IMR-90 (cell line): Measurements from ENCODE around the gene LRRC39. TPM values are rescaled to one million over a fixed set of nuclear protein-coding genes. Genes with fewer than 3 reads are reported as not detected.

ENCODE experiments used
- ATAC-seq: fragments of 200-7000 bp; cut with Tn5 transposase; 2 replicates; pipeline ENCODE4 v1.9.1; 2020; ENCODE audit warnings: low read depth, mild to moderate bottlenecking, moderate library complexity
- Bru-seq: library from RNA; stranded (reverse); fragments of 400-500 nt; gene quantifications from one replicate; lab custom pipeline; 2021; lab: Mats Ljungman, UMichigan
- BruChase-seq, 2 experiments: library from RNA; stranded (reverse); fragments of 400-500 nt; gene quantifications; one replicate each; lab custom pipeline; 2021; lab: Mats Ljungman, UMichigan
- BruUV-seq: library from RNA; stranded (reverse); fragments of 400-500 nt; replicated peaks from 2 replicates; lab custom pipeline; 2021; lab: Mats Ljungman, UMichigan
- CTCF ChIA-PET: fragments of 300-600 bp; formaldehyde crosslinking; extraction: SDS; loops from one replicate; lab custom pipeline; 2021; ENCODE audit warnings: antibody characterized with exemption; lab: Yijun Ruan, JAX
- POLR2A ChIA-PET: fragments of 300-600 bp; sonication (Branson Sonifier 250); formaldehyde crosslinking; loops from one replicate; lab custom pipeline; 2022; ENCODE audit warnings: antibody characterized with exemption; ENCODE audit not compliant: unreplicated experiment; lab: Charles Lee
- DNase-seq: peaks from one replicate; pipeline ENCODE4 v3.0.0; 2013
- H2AFZ ChIP-seq: replicated peaks from 2 replicates; pipeline ENCODE3; 2013; ENCODE audit warnings: low read length, mild to moderate bottlenecking; ENCODE audit not compliant: poor library complexity
- H2AK5ac ChIP-seq: 2 replicates; pipeline ENCODE4 v1.6.1; 2013; ENCODE audit warnings: low read depth, low read length, inconsistent platforms
- H2AK9ac ChIP-seq: replicated peaks from 2 replicates; pipeline ENCODE3; 2013; ENCODE audit warnings: mild to moderate bottlenecking, low read depth, low read length, moderate library complexity; ENCODE audit not compliant: poor library complexity
- H2BK120ac ChIP-seq: 2 replicates; pipeline ENCODE4 v1.6.1; 2013; ENCODE audit warnings: low read depth, low read length, inconsistent platforms
- H2BK15ac ChIP-seq: 3 replicates; pipeline ENCODE4 v1.6.1; 2013; ENCODE audit warnings: low read depth, low read length, inconsistent platforms
- H2BK20ac ChIP-seq: 2 replicates; pipeline ENCODE4 v1.6.1; 2013; ENCODE audit warnings: low read depth, mild to moderate bottlenecking, inconsistent platforms, low read length, moderate library complexity
- H2BK5ac ChIP-seq: 2 replicates; pipeline ENCODE4 v1.6.1; 2013; ENCODE audit warnings: mild to moderate bottlenecking, low read depth, low read length, inconsistent platforms; ENCODE audit not compliant: poor library complexity, severe bottlenecking
- H3K14ac ChIP-seq: replicated peaks from 2 replicates; pipeline ENCODE4 v1.6.1; 2013; ENCODE audit warnings: low read depth, low read length, inconsistent platforms
- H3K18ac ChIP-seq: 2 replicates; pipeline ENCODE4 v1.6.1; 2013; ENCODE audit warnings: low read depth, low read length, control low read depth
- H3K23ac ChIP-seq: 2 replicates; pipeline ENCODE4 v1.6.1; 2013; ENCODE audit warnings: low read depth, low read length, inconsistent platforms
- H3K27ac ChIP-seq: 2 replicates; pipeline ENCODE4 v1.5.1; 2013; ENCODE audit warnings: mild to moderate bottlenecking, control low read depth, low read length; ENCODE audit not compliant: insufficient read depth
- H3K27me3 ChIP-seq: 2 replicates; pipeline ENCODE4 v1.6.1; 2013; ENCODE audit warnings: low read length; ENCODE audit not compliant: control insufficient read depth, insufficient read depth
- H3K36me3 ChIP-seq: 2 replicates; pipeline ENCODE4 v1.6.1; 2013; ENCODE audit warnings: low read length, mixed read lengths; ENCODE audit not compliant: control insufficient read depth, insufficient read depth
- H3K4ac ChIP-seq: 2 replicates; pipeline ENCODE4 v1.6.1; 2013; ENCODE audit warnings: low read depth, low read length, inconsistent platforms
- H3K4me1 ChIP-seq: 2 replicates; pipeline ENCODE4 v1.6.1; 2013; ENCODE audit warnings: low read length, mixed read lengths; ENCODE audit not compliant: control insufficient read depth, insufficient read depth
- H3K4me2 ChIP-seq: 2 replicates; pipeline ENCODE4 v1.6.1; 2013; ENCODE audit warnings: low read depth, mild to moderate bottlenecking, control low read depth, low read length, moderate library complexity
- H3K4me3 ChIP-seq: 2 replicates; pipeline ENCODE4 v1.5.1; 2013; ENCODE audit warnings: low read depth, mild to moderate bottlenecking, control low read depth, low read length, moderate library complexity; ENCODE audit not compliant: insufficient read depth
- H3K56ac ChIP-seq: 2 replicates; pipeline ENCODE4 v1.6.1; 2013; ENCODE audit warnings: low read length, inconsistent platforms; ENCODE audit not compliant: insufficient read depth; ENCODE audit errors: extremely low read depth
- H3K79me1 ChIP-seq, 2 experiments: 2 replicates each; pipeline ENCODE4 v1.6.1; 2013; ENCODE audit warnings: low read length in 2 of 2, inconsistent platforms in 1 of 2, low read depth in 1 of 2
- H3K9ac ChIP-seq: 2 replicates; pipeline ENCODE4 v1.6.1; 2013; ENCODE audit warnings: low read depth, low read length, control low read depth
- H3K9me1 ChIP-seq: 2 replicates; pipeline ENCODE4 v1.6.1; 2013; ENCODE audit warnings: low read length, inconsistent platforms; ENCODE audit not compliant: insufficient read depth
- H3K9me3 ChIP-seq: 2 replicates; pipeline ENCODE4 v1.6.1; 2013; ENCODE audit warnings: low read length; ENCODE audit not compliant: control insufficient read depth, insufficient read depth
- H4K20me1 ChIP-seq: 2 replicates; pipeline ENCODE4 v1.6.1; 2013; ENCODE audit warnings: low read length, inconsistent platforms; ENCODE audit not compliant: insufficient read depth
- H4K5ac ChIP-seq: 2 replicates; pipeline ENCODE4 v1.6.1; 2013; ENCODE audit warnings: mild to moderate bottlenecking, low read depth, low read length, control low read depth
- H4K8ac ChIP-seq, 2 experiments: 2 replicates each; pipeline ENCODE4 v1.6.1; 2013; ENCODE audit warnings: low read depth in 2 of 2, low read length in 2 of 2, control low read depth in 1 of 2, inconsistent platforms in 1 of 2
- H4K91ac ChIP-seq: 2 replicates; pipeline ENCODE4 v1.6.1; 2013; ENCODE audit warnings: low read depth, low read length, inconsistent platforms; ENCODE audit not compliant: insufficient read depth
- BHLHE40 ChIP-seq: fragments of 150-350 bp; IDR thresholded peaks from 2 replicates; pipeline ENCODE4 v1.6.1; 2016; ENCODE audit warnings: mild to moderate bottlenecking, low read depth, low read length
- CEBPB ChIP-seq: IDR thresholded peaks from 2 replicates; pipeline ENCODE4 v1.6.1; 2012; ENCODE audit warnings: low read depth, low read length, improper control_type of control experiment
- CHD1 ChIP-seq: IDR thresholded peaks from 2 replicates; pipeline ENCODE4 v1.6.1; 2012; ENCODE audit warnings: low read depth, low read length, improper control_type of control experiment
- FOS ChIP-seq: fragments of 150-350 bp; IDR thresholded peaks from 2 replicates; pipeline ENCODE4 v1.6.1; 2016; ENCODE audit warnings: low read depth, low read length
- MAFK ChIP-seq: IDR thresholded peaks from 2 replicates; pipeline ENCODE4 v1.6.1; 2012; ENCODE audit warnings: low read depth, low read length, improper control_type of control experiment
- MAZ ChIP-seq: IDR thresholded peaks from 2 replicates; pipeline ENCODE4 v1.6.1; 2012; ENCODE audit warnings: low read depth, mild to moderate bottlenecking, low read length, improper control_type of control experiment, moderate library complexity, borderline replicate concordance
- MXI1 ChIP-seq: IDR thresholded peaks from 2 replicates; pipeline ENCODE4 v1.6.1; 2012; ENCODE audit warnings: low read depth, mild to moderate bottlenecking, low read length, moderate library complexity, borderline replicate concordance
- NFE2L2 ChIP-seq: fragments of 150-350 bp; IDR thresholded peaks from 2 replicates; pipeline ENCODE4 v1.6.1; 2016; ENCODE audit warnings: low read depth, mild to moderate bottlenecking, low read length
- POLR2A ChIP-seq: IDR thresholded peaks from 2 replicates; pipeline ENCODE4 v1.6.1; 2012; ENCODE audit warnings: mild to moderate bottlenecking, low read depth, low read length
- RAD21 ChIP-seq: IDR thresholded peaks from 2 replicates; pipeline ENCODE4 v1.6.1; 2012; ENCODE audit warnings: low read length, improper control_type of control experiment
- RCOR1 ChIP-seq: IDR thresholded peaks from 2 replicates; pipeline ENCODE4 v1.6.1; 2012; ENCODE audit warnings: mild to moderate bottlenecking, low read length, improper control_type of control experiment; ENCODE audit not compliant: insufficient replicate concordance
- RFX5 ChIP-seq: IDR thresholded peaks from 2 replicates; pipeline ENCODE4 v1.8.0; 2012; ENCODE audit warnings: low read depth, mild to moderate bottlenecking, low read length, moderate library complexity
- SMC3 ChIP-seq: fragments of 150-350 bp; IDR thresholded peaks from 2 replicates; pipeline ENCODE4 v1.6.1; 2016; ENCODE audit warnings: low read depth, mild to moderate bottlenecking, antibody characterized with exemption, low read length, moderate library complexity
- WGBS, 2 experiments: methylation state at CpG; one replicate each; pipeline versions ENCODE4 v1.1.5 to v1.1.7; 2013; ENCODE audit warnings: missing lambda C conversion rate in 2 of 2; ENCODE audit not compliant: insufficient read length in 1 of 2; ENCODE audit errors: extremely low coverage in 2 of 2; 5-methylcytosine and 5-hydroxymethylcytosine counted together
- dilution Hi-C: fragments of 300-500 bp; cut with HindIII; formaldehyde crosslinking; loops from one replicate; pipeline ENCODE4 v1.14.3; 2018; ENCODE audit warnings: low sequenced_read_pairs; ENCODE audit not compliant: unreplicated experiment
- in situ Hi-C: fragments of 300-500 bp; cut with MboI; formaldehyde crosslinking; loops from 3 replicates; pipeline ENCODE4 v1.14.3; 2019; ENCODE audit warnings: low sequenced_read_pairs, inconsistent platforms, mixed read lengths
- intact Hi-C: fragments of 100-400 bp; cut with micrococcal nuclease; formaldehyde crosslinking; loops from 2 replicates; pipeline ENCODE4 v1.10.0; 2022
- long read RNA-seq: library from polyadenylated mRNA; unstranded; transcript quantifications from one replicate; pipeline ENCODE4 v2.0.0, GENCODE V29; 2021; ENCODE audit not compliant: unreplicated experiment
- polyA plus RNA-seq, 3 experiments: library from polyadenylated mRNA; depleted of rRNA; stranded (reverse); fragments of >200 nt; gene quantifications; 2 replicates each; pipeline ENCODE4 v1.2.3, GENCODE V29; 2012; ENCODE audit warnings: low replicate concordance in 1 of 3
- total RNA-seq: library from RNA; depleted of rRNA; stranded (reverse); fragments of >200 nt; gene quantifications from 2 replicates; pipeline ENCODE4 v1.2.3, GENCODE V29; 2012; rRNA removed
- TF ChIP-seq, protein P1 (sequence below): conservative IDR thresholded peaks from 2 replicates; pipeline ENCODE4 v1.5.1; 2012; ENCODE audit warnings: mild to moderate bottlenecking, low read depth, low read length, improper control_type of control experiment
- TF ChIP-seq, protein P2 (sequence below): fragments of 150-350 bp; IDR thresholded peaks from 2 replicates; pipeline ENCODE4 v1.6.1; 2016; ENCODE audit warnings: low read depth, mild to moderate bottlenecking, low read length, moderate library complexity, borderline replicate concordance
- TF ChIP-seq, protein P3 (sequence below): fragments of 150-350 bp; IDR thresholded peaks from 2 replicates; pipeline ENCODE4 v1.6.1; 2017; ENCODE audit warnings: mild to moderate bottlenecking, antibody characterized with exemption, low read length, low read depth

LRRC39 gene
- total RNA-seq (0.36 and 0.56 TPM in 2 replicates), polyA plus RNA-seq (2012; rRNA removed) (0.16 and 0.48 TPM in 2 replicates), Bru-seq, nascent RNA (percentile 37 among the genes with signal in this experiment), BruChase-seq, experiment 1, labeled RNA remaining after a 6-hour chase (percentile 43 among the genes with signal in this experiment), BruChase-seq, experiment 2, labeled RNA remaining after a 2-hour chase (percentile 46 among the genes with signal in this experiment)
- polyA plus RNA-seq (2012; cell fraction: cytosol; rRNA removed), result not detected in 2 replicates
- 0.34 and 4.7 TPM in 2 replicates for polyA plus RNA-seq (2012; cell fraction: nucleus; rRNA removed; ENCODE audit: low replicate concordance)
- long read RNA-seq, result 0 reads

DNA sequence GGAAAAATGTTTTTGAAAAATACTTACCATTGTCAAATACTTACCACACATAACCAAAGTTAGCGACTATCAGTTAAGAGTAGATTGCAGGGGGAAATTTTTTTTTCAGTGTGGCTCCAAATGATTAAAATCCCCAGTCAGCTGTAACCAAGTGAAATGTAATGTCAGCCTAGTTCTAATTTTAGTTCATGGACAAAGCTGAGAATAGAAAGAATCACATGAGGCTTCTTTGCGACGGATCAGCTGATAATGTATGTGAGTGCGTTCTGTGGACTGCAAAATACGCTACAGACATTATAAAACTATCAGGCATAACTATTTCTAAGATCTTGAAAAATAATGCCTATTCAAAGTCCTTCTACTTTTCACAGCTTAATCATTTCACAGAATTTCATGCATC lies at the start of gene LRRC39:
LRRC39 (minus strand) TSS at position 166 of the 400 bp plus-strand sequence. CDS start 9,740 bp downstream, outside the sequence.
- WGBS, 2 experiments, result no CpG with 5 or more reads among the region's 5 CpGs
- Histone ChIP-seq H2AK5ac (no peak within 1 kb of the TSS), H3K9me1 (no peaks in the 10 kb centered on the region), H3K23ac (no peak within 1 kb of the TSS), H2AK9ac (no peak within 1 kb of the TSS), H2AFZ (no peak within 1 kb of the TSS), H3K4me1 (no peaks in the 10 kb centered on the region), H2BK120ac (no peak within 1 kb of the TSS), H4K5ac (no peak within 1 kb of the TSS), H3K4ac (no peak within 1 kb of the TSS), H2BK15ac (no peak within 1 kb of the TSS), H4K91ac (no peak within 1 kb of the TSS), H3K4me3 (no peak within 1 kb of the TSS), H4K20me1 (no peaks in the 10 kb centered on the region), H3K79me1 (no peaks in the 10 kb centered on the region), H3K36me3 (no peaks in the 10 kb centered on the region), H2BK5ac (no peak within 1 kb of the TSS), H3K9ac (no peak within 1 kb of the TSS), H3K27me3 (no peaks in the 10 kb centered on the region), H3K18ac (no peak within 1 kb of the TSS), H3K9me3 (no peaks in the 10 kb centered on the region), H3K4me2 (no peak within 1 kb of the TSS), H3K56ac (no peak within 1 kb of the TSS), H2BK20ac (no peak within 1 kb of the TSS), H3K14ac (no peak within 1 kb of the TSS), H4K8ac (no peak within 1 kb of the TSS), H3K27ac (no peak within 1 kb of the TSS)
- no TSS peak for BruUV-seq
- TF ChIP-seq CHD1 (no peak), RAD21 (no peak), FOS (no peak), SMC3 (no peak), MXI1 (no peak), BHLHE40 (no peak), CEBPB (no peak), MAFK (no peak), MAZ (no peak), RFX5 (no peak), NFE2L2 (no peak), RCOR1 (no peak), POLR2A (no peak)
- TF ChIP-seq, protein P1, sequence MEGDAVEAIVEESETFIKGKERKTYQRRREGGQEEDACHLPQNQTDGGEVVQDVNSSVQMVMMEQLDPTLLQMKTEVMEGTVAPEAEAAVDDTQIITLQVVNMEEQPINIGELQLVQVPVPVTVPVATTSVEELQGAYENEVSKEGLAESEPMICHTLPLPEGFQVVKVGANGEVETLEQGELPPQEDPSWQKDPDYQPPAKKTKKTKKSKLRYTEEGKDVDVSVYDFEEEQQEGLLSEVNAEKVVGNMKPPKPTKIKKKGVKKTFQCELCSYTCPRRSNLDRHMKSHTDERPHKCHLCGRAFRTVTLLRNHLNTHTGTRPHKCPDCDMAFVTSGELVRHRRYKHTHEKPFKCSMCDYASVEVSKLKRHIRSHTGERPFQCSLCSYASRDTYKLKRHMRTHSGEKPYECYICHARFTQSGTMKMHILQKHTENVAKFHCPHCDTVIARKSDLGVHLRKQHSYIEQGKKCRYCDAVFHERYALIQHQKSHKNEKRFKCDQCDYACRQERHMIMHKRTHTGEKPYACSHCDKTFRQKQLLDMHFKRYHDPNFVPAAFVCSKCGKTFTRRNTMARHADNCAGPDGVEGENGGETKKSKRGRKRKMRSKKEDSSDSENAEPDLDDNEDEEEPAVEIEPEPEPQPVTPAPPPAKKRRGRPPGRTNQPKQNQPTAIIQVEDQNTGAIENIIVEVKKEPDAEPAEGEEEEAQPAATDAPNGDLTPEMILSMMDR, result no peak
- TF ChIP-seq, protein P2, sequence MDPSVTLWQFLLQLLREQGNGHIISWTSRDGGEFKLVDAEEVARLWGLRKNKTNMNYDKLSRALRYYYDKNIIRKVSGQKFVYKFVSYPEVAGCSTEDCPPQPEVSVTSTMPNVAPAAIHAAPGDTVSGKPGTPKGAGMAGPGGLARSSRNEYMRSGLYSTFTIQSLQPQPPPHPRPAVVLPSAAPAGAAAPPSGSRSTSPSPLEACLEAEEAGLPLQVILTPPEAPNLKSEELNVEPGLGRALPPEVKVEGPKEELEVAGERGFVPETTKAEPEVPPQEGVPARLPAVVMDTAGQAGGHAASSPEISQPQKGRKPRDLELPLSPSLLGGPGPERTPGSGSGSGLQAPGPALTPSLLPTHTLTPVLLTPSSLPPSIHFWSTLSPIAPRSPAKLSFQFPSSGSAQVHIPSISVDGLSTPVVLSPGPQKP, result no peak
- TF ChIP-seq, protein P3, sequence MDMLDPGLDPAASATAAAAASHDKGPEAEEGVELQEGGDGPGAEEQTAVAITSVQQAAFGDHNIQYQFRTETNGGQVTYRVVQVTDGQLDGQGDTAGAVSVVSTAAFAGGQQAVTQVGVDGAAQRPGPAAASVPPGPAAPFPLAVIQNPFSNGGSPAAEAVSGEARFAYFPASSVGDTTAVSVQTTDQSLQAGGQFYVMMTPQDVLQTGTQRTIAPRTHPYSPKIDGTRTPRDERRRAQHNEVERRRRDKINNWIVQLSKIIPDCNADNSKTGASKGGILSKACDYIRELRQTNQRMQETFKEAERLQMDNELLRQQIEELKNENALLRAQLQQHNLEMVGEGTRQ, result no peak
- POLR2A ChIA-PET, result no interaction called here
- intact Hi-C loops (no loop called here), dilution Hi-C loops (no loop called here), in situ Hi-C loops (no loop called here)
- no peak for DNase-seq
- CTCF ChIA-PET, result no interaction called here
- no peak for ATAC-seq
